PC-3 (cell line): Measurements from ENCODE around the gene PARP16.

Source experiments
- CTCF ChIP-seq: fragments of 300-600 bp; sonication (generic); conservative IDR thresholded peaks from 2 replicates; pipeline ENCODE4 v1.5.1; 2017; ENCODE audit warnings: antibody characterized with exemption, low read depth, mild to moderate bottlenecking, low read length
- EZH2 ChIP-seq: fragments of 300-600 bp; sonication (generic); IDR thresholded peaks from one replicate; pipeline ENCODE4 v1.6.1; 2017; ENCODE audit warnings: antibody characterized with exemption, mild to moderate bottlenecking, low read length; ENCODE audit not compliant: unreplicated experiment
- EZH2phosphoT487 ChIP-seq: fragments of 300-600 bp; sonication (generic); IDR thresholded peaks from 2 replicates; pipeline ENCODE4 v1.6.1; 2018; ENCODE audit warnings: mild to moderate bottlenecking, antibody characterized with exemption, low read length, borderline replicate concordance

- TF ChIP-seq CTCF (no peak), EZH2 (no peak), EZH2phosphoT487 (no peak)
Measured at GRCh38 chr15:65226221-65226620, 60.5 kb downstream of the PARP16 start.
